Loucy (cell line): Measurements from ENCODE around the gene FIGNL2.

Experiments used
- H2AFZ ChIP-seq: fragments of 200-600 bp; sonication (generic); 2 replicates; pipeline ENCODE4 v1.6.0; 2016; ENCODE audit warnings: antibody characterized with exemption, mild to moderate bottlenecking, low read length, moderate library complexity
- H3F3A ChIP-seq: fragments of 200-600 bp; 2 replicates; pipeline ENCODE4 v1.6.0; 2016; ENCODE audit warnings: antibody characterized with exemption, low read depth, mild to moderate bottlenecking
- H3K27me3 ChIP-seq: fragments of 200-600 bp; sonication (generic); 2 replicates; pipeline ENCODE4 v1.6.1; 2014; ENCODE audit warnings: low read length, mild to moderate bottlenecking; ENCODE audit not compliant: insufficient read depth, poor library complexity, severe bottlenecking
- H3K36me3 ChIP-seq: fragments of 200-600 bp; sonication (generic); 2 replicates; pipeline ENCODE4 v1.6.1; 2016; ENCODE audit warnings: low read length; ENCODE audit not compliant: insufficient read depth
- H3K4me1 ChIP-seq: fragments of 200-600 bp; sonication (generic); 2 replicates; pipeline ENCODE4 v1.5.1; 2014; ENCODE audit warnings: low read length, mild to moderate bottlenecking; ENCODE audit not compliant: insufficient read depth, poor library complexity, severe bottlenecking
- H3K4me2 ChIP-seq: fragments of 200-600 bp; sonication (generic); 2 replicates; pipeline ENCODE4 v1.6.0; 2014; ENCODE audit warnings: antibody characterized with exemption, low read length, low read depth, mild to moderate bottlenecking; ENCODE audit not compliant: poor library complexity, severe bottlenecking
- H3K4me3 ChIP-seq: fragments of 200-600 bp; sonication (generic); 2 replicates; pipeline ENCODE4 v1.5.1; 2014; ENCODE audit warnings: low read length, mild to moderate bottlenecking, mixed read lengths; ENCODE audit not compliant: poor library complexity, severe bottlenecking
- H3K79me2 ChIP-seq: fragments of 200-600 bp; sonication (generic); 2 replicates; pipeline ENCODE4 v1.6.1; 2014; ENCODE audit warnings: low read length; ENCODE audit not compliant: insufficient read depth
- H3K9ac ChIP-seq: fragments of 200-600 bp; sonication (generic); 2 replicates; pipeline ENCODE4 v1.6.0; 2014; ENCODE audit warnings: mild to moderate bottlenecking, low read depth, low read length, moderate library complexity; ENCODE audit not compliant: poor library complexity, severe bottlenecking
- H3K9me2 ChIP-seq: fragments of 200-600 bp; sonication (generic); replicated peaks from 2 replicates; pipeline ENCODE4 v1.6.1; 2016; ENCODE audit warnings: low read depth, low read length, mixed read lengths
- H3K9me3 ChIP-seq: fragments of 200-600 bp; sonication (generic); 2 replicates; pipeline ENCODE4 v1.6.1; 2014; ENCODE audit warnings: mild to moderate bottlenecking, antibody characterized with exemption, low read length, low read depth; ENCODE audit not compliant: insufficient read depth
- H4K20me1 ChIP-seq: fragments of 200-600 bp; sonication (generic); 2 replicates; pipeline ENCODE4 v1.6.0; 2014; ENCODE audit warnings: antibody characterized with exemption, low read length, mild to moderate bottlenecking; ENCODE audit not compliant: insufficient read depth, poor library complexity, severe bottlenecking
- CTCF ChIP-seq: fragments of 200-600 bp; sonication (generic); conservative IDR thresholded peaks from 2 replicates; pipeline ENCODE4 v1.5.1; 2014; ENCODE audit warnings: mild to moderate bottlenecking, antibody characterized with exemption, low read length
- EZH2phosphoT487 ChIP-seq: fragments of 200-600 bp; IDR thresholded peaks from 2 replicates; pipeline ENCODE4 v1.6.1; 2018; ENCODE audit warnings: antibody characterized with exemption, mild to moderate bottlenecking, moderate library complexity, borderline replicate concordance

FIGNL2 gene

GRCh38 chr12:51863363-51863932 lies 14.9 kb upstream of the FIGNL2 start:
- no peak overlapping the region for H2AFZ ChIP-seq
- no peaks in the 10 kb centered on the region for H3K79me2 ChIP-seq
- no peaks in the 10 kb centered on the region for H3F3A ChIP-seq
- peak overlapping the region; percentile 53 for H3K4me2 ChIP-seq
- no peaks in the 10 kb centered on the region for H3K36me3 ChIP-seq
- TF ChIP-seq CTCF, result no peak
- TF ChIP-seq EZH2phosphoT487, result no peak
- H3K4me1 ChIP-seq, result no peaks in the 10 kb centered on the region
- H3K9me3 ChIP-seq, result no peaks in the 10 kb centered on the region
- no peak overlapping the region for H3K9ac ChIP-seq
- H3K27me3 ChIP-seq, result no peaks in the 10 kb centered on the region
- no peaks in the 10 kb centered on the region for H4K20me1 ChIP-seq
- no peaks in the 10 kb centered on the region for H3K9me2 ChIP-seq
- H3K4me3 ChIP-seq, result peak overlapping the region; percentile 48

GRCh38 chr12:51862947-51863346 lies 14.4 kb upstream of the FIGNL2 start:
- H3K9me3 ChIP-seq, result no peaks in the 10 kb centered on the region
- no peak overlapping the region for H2AFZ ChIP-seq
- no peak overlapping the region for H3K4me3 ChIP-seq
- no peak overlapping the region for H3K9ac ChIP-seq
- no peak for TF ChIP-seq EZH2phosphoT487
- no peak for TF ChIP-seq CTCF
- no peaks in the 10 kb centered on the region for H3K79me2 ChIP-seq
- no peak overlapping the region for H3K4me2 ChIP-seq
- no peaks in the 10 kb centered on the region for H4K20me1 ChIP-seq
- H3K36me3 ChIP-seq, result no peaks in the 10 kb centered on the region
- H3K9me2 ChIP-seq, result no peaks in the 10 kb centered on the region
- no peaks in the 10 kb centered on the region for H3F3A ChIP-seq
- H3K27me3 ChIP-seq, result no peaks in the 10 kb centered on the region
- H3K4me1 ChIP-seq, result no peaks in the 10 kb centered on the region

DNA sequence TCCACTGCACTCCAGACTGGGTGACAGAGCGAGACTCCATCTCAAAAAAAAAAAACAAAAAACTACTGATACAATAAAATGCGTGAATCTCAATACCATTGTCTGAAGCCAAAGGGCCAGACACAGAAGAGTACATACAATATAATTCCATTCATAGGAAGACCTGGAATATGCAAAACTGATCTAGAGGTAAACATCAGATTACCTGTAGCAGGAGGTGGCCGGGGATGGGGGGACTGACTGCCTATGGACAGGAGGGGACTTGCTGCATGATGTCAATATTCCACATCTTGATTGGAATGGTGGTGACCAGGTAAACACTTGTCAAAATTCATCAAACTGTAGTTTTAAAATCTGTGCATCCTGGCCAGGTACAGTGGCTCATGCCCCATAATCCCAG lies 12.5 kb upstream of the FIGNL2 start:
- Histone ChIP-seq H3K79me2 (no peaks in the 10 kb centered on the region), H3K27me3 (no peaks in the 10 kb centered on the region), H4K20me1 (no peaks in the 10 kb centered on the region), H2AFZ (no peak overlapping the region), H3K4me3 (no peak overlapping the region), H3K9ac (no peak overlapping the region), H3F3A (no peaks in the 10 kb centered on the region), H3K9me2 (no peaks in the 10 kb centered on the region), H3K4me1 (no peaks in the 10 kb centered on the region), H3K4me2 (no peak overlapping the region), H3K36me3 (no peaks in the 10 kb centered on the region), H3K9me3 (no peaks in the 10 kb centered on the region)
- TF ChIP-seq CTCF (no peak), EZH2phosphoT487 (no peak)
